WTC11 (cell line): Measurements from ENCODE around the gene VSIG4. TPM values are rescaled to one million over a fixed set of nuclear protein-coding genes. Genes with fewer than 3 reads are reported as not detected.

Experiments used
- ATAC-seq: fragments of 200-7000 bp; cut with Tn5 transposase; 2 replicates; pipeline ENCODE4 v1.10.0; 2021; ENCODE audit warnings: mild to moderate bottlenecking, moderate library complexity
- CTCF ChIA-PET: fragments of 300-600 bp; sonication (Branson Sonifier 250); formaldehyde crosslinking; loops from one replicate; lab custom pipeline; 2021; ENCODE audit warnings: antibody characterized with exemption; lab: Charles Lee
- POLR2A ChIA-PET: fragments of 350-600 bp; sonication (Branson Sonifier 250); formaldehyde crosslinking; loops from one replicate; lab custom pipeline; 2021; ENCODE audit warnings: antibody characterized with exemption; lab: Charles Lee
- DNase-seq: peaks from one replicate; pipeline ENCODE4 v3.0.0; 2021; ENCODE audit warnings: low spot score
- H3K27ac Mint-ChIP-seq: 2 replicates; pipeline ENCODE4 v1.8.0; 2021; ENCODE audit warnings: mixed read lengths
- H3K27me3 Mint-ChIP-seq: 2 replicates; pipeline ENCODE4 v1.8.0; 2021; ENCODE audit warnings: low read depth, mild to moderate bottlenecking, moderate library complexity, mixed read lengths
- H3K36me3 Mint-ChIP-seq: 2 replicates; pipeline ENCODE4 v1.8.0; 2021; ENCODE audit warnings: mixed read lengths
- H3K4me1 Mint-ChIP-seq: 2 replicates; pipeline ENCODE4 v1.8.0; 2022; ENCODE audit warnings: mixed read lengths
- H3K4me3 Mint-ChIP-seq: 2 replicates; pipeline ENCODE4 v1.8.0; 2021; ENCODE audit warnings: mild to moderate bottlenecking, moderate library complexity, mixed read lengths
- H3K9me3 Mint-ChIP-seq: 2 replicates; pipeline ENCODE4 v1.8.0; 2021; ENCODE audit warnings: mixed read lengths
- ARID4B ChIP-seq: sonication (generic); formaldehyde crosslinking; IDR thresholded peaks from 2 replicates; pipeline ENCODE4 v1.8.0; 2023; ENCODE audit warnings: missing genetic modification reagents, mild to moderate bottlenecking, borderline replicate concordance
- CREB1 ChIP-seq: sonication (generic); formaldehyde crosslinking; IDR thresholded peaks from 2 replicates; pipeline ENCODE4 v1.8.0; 2023; ENCODE audit warnings: mild to moderate bottlenecking, missing genetic modification reagents
- EMX1 ChIP-seq: fragments of 250-450 bp; sonication (Bioruptor Pico); IDR thresholded peaks from 2 replicates; pipeline ENCODE4 v1.8.0; 2021; ENCODE audit warnings: mild to moderate bottlenecking
- FOXP4 ChIP-seq: sonication (generic); formaldehyde crosslinking; IDR thresholded peaks from 2 replicates; pipeline ENCODE4 v1.8.0; 2022; ENCODE audit warnings: mild to moderate bottlenecking, missing genetic modification reagents
- GRHL2 ChIP-seq: fragments of 250-450 bp; sonication (Bioruptor Pico); IDR thresholded peaks from 2 replicates; pipeline ENCODE4 v1.8.0; 2022; ENCODE audit warnings: mild to moderate bottlenecking, moderate library complexity; ENCODE audit not compliant: insufficient replicate concordance, severe bottlenecking
- GTF2I ChIP-seq: fragments of 250-450 bp; sonication (Bioruptor Pico); conservative IDR thresholded peaks from 2 replicates; pipeline ENCODE4 v1.4.0; 2021; ENCODE audit warnings: mild to moderate bottlenecking
- HMGA2 ChIP-seq: fragments of 250-450 bp; sonication (Bioruptor Pico); IDR thresholded peaks from 2 replicates; pipeline ENCODE4 v1.4.0; 2021; ENCODE audit warnings: mild to moderate bottlenecking, moderate library complexity
- IRF2 ChIP-seq: sonication (generic); formaldehyde crosslinking; IDR thresholded peaks from 2 replicates; pipeline ENCODE4 v1.8.0; 2022; ENCODE audit warnings: low read depth, missing genetic modification reagents, borderline replicate concordance
- NR1H2 ChIP-seq: sonication (generic); formaldehyde crosslinking; IDR thresholded peaks from 2 replicates; pipeline ENCODE4 v1.9.0; 2021; ENCODE audit warnings: mild to moderate bottlenecking, moderate library complexity, missing genetic modification reagents
- TCF7 ChIP-seq: sonication (generic); formaldehyde crosslinking; IDR thresholded peaks from 2 replicates; pipeline ENCODE4 v1.8.0; 2022; ENCODE audit warnings: mild to moderate bottlenecking, low read depth, missing genetic modification reagents, moderate library complexity
- USF2 ChIP-seq: sonication (generic); formaldehyde crosslinking; IDR thresholded peaks from 2 replicates; pipeline ENCODE4 v1.8.1; 2023; ENCODE audit warnings: mild to moderate bottlenecking, missing genetic modification reagents, moderate library complexity
- ZNF317 ChIP-seq: sonication (generic); formaldehyde crosslinking; IDR thresholded peaks from 2 replicates; pipeline ENCODE4 v1.8.1; 2023; ENCODE audit warnings: low read depth, mild to moderate bottlenecking, moderate library complexity, missing genetic modification reagents, borderline replicate concordance
- ZNF416 ChIP-seq: fragments of 250-450 bp; sonication (Bioruptor Pico); IDR thresholded peaks from 2 replicates; pipeline ENCODE4 v1.9.0; 2021; ENCODE audit warnings: mild to moderate bottlenecking, inconsistent platforms
- total RNA-seq: library from RNA; stranded (reverse); gene quantifications from 3 replicates; pipeline ENCODE4 v1.2.3, GENCODE V29; 2021
- TF ChIP-seq, protein P1 (sequence below): sonication (generic); formaldehyde crosslinking; conservative IDR thresholded peaks from 2 replicates; pipeline ENCODE4 v1.8.1; 2022; ENCODE audit warnings: mild to moderate bottlenecking, missing genetic modification reagents
- TF ChIP-seq, protein P2 (sequence below): sonication (generic); formaldehyde crosslinking; IDR thresholded peaks from 2 replicates; pipeline ENCODE4 v1.8.0; 2022; ENCODE audit warnings: mild to moderate bottlenecking, missing genetic modification reagents
- TF ChIP-seq, protein P3 (sequence below): fragments of 250-450 bp; sonication (Bioruptor Pico); IDR thresholded peaks from 2 replicates; pipeline ENCODE4 v1.8.0; 2021; ENCODE audit warnings: mild to moderate bottlenecking
- TF ChIP-seq, protein P4 (sequence below): sonication (generic); formaldehyde crosslinking; IDR thresholded peaks from 2 replicates; pipeline ENCODE4 v1.8.1; 2022; ENCODE audit warnings: mild to moderate bottlenecking, moderate library complexity, missing genetic modification reagents
- TF ChIP-seq, protein P5 (sequence below): fragments of 250-450 bp; sonication (Bioruptor Pico); IDR thresholded peaks from 2 replicates; pipeline ENCODE4 v1.9.0; 2021; ENCODE audit warnings: moderate library complexity, mild to moderate bottlenecking, inconsistent platforms, borderline replicate concordance

Gene VSIG4
- total RNA-seq, 1 experiment from 2014 or later, result 0.24 TPM

DNA sequence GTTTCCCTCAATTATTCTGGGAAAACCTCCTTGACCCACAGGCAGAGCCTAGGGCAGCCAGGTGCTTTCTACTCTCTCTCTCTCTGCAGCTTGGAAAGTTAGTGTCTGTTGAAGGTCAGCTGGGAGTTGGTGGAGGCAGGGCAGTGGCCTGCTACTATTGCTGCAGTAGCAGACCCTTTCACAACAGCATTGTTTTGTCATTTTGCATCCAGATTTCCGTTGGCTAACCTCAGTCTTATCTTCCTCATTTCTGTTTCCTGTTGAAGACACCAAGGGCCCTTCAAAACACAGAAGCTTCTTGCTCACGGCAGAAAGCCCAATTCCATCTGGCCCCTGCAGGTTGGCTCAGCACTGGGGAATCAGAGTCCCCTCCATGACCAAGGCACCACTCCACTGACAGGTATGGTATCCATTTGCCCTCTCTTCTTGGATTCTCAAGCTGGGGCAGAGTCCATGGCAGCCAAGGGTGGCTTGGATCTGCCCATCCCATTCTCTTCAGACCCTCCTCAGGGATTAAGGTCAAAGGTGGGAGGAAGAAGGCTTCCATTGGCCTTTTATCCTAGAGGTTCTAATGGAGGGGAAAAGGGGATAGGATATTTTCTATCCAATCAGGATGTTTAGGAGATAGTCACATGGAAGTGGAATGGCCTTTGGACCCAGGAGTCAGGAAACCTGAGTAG, 24.6 kb downstream of the VSIG4 start (continued):
- TF ChIP-seq TCF7 (CRISPR knock-in tag), result no peak
- no peak for TF ChIP-seq ARID4B (CRISPR knock-in tag)
- TF ChIP-seq, protein P1, sequence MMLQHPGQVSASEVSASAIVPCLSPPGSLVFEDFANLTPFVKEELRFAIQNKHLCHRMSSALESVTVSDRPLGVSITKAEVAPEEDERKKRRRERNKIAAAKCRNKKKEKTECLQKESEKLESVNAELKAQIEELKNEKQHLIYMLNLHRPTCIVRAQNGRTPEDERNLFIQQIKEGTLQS, result no peak
- no peak for TF ChIP-seq IRF2
- TF ChIP-seq, protein P2, sequence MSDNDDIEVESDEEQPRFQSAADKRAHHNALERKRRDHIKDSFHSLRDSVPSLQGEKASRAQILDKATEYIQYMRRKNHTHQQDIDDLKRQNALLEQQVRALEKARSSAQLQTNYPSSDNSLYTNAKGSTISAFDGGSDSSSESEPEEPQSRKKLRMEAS (CRISPR knock-in tag), result no peak
- no peak for TF ChIP-seq GRHL2 (CRISPR knock-in tag)
- TF ChIP-seq ZNF416, result no peak
- TF ChIP-seq FOXP4 (CRISPR knock-in tag), result no peak
- TF ChIP-seq CREB1, result no peak
- no peak for TF ChIP-seq GTF2I (CRISPR knock-in tag)
- TF ChIP-seq, protein P3, sequence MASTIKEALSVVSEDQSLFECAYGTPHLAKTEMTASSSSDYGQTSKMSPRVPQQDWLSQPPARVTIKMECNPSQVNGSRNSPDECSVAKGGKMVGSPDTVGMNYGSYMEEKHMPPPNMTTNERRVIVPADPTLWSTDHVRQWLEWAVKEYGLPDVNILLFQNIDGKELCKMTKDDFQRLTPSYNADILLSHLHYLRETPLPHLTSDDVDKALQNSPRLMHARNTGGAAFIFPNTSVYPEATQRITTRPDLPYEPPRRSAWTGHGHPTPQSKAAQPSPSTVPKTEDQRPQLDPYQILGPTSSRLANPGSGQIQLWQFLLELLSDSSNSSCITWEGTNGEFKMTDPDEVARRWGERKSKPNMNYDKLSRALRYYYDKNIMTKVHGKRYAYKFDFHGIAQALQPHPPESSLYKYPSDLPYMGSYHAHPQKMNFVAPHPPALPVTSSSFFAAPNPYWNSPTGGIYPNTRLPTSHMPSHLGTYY (CRISPR knock-in tag), result no peak
- no peak for TF ChIP-seq ZNF317 (CRISPR knock-in tag)
- no peak for TF ChIP-seq HMGA2 (CRISPR knock-in tag)

GRCh38 chrX:66014556-66014955, 25.3 kb downstream of the VSIG4 start:
- no peaks in the 10 kb centered on the region for H3K9me3 Mint-ChIP-seq
- POLR2A ChIA-PET, result no interaction called here
- H3K4me3 Mint-ChIP-seq, result no peak overlapping the region
- no peaks in the 10 kb centered on the region for H3K36me3 Mint-ChIP-seq
- no peak overlapping the region for H3K27ac Mint-ChIP-seq
- CTCF ChIA-PET, result no interaction called here
- peaks cover 5% of the 10 kb centered on the region for H3K4me1 Mint-ChIP-seq
- no peaks in the 10 kb centered on the region for H3K27me3 Mint-ChIP-seq
- no peak for TF ChIP-seq NR1H2 (CRISPR knock-in tag)
- TF ChIP-seq, protein P4, sequence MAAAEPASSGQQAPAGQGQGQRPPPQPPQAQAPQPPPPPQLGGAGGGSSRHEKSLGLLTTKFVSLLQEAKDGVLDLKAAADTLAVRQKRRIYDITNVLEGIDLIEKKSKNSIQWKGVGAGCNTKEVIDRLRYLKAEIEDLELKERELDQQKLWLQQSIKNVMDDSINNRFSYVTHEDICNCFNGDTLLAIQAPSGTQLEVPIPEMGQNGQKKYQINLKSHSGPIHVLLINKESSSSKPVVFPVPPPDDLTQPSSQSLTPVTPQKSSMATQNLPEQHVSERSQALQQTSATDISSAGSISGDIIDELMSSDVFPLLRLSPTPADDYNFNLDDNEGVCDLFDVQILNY (CRISPR knock-in tag), result no peak
- no peak for TF ChIP-seq ZNF317 (CRISPR knock-in tag)
- TF ChIP-seq, protein P5, sequence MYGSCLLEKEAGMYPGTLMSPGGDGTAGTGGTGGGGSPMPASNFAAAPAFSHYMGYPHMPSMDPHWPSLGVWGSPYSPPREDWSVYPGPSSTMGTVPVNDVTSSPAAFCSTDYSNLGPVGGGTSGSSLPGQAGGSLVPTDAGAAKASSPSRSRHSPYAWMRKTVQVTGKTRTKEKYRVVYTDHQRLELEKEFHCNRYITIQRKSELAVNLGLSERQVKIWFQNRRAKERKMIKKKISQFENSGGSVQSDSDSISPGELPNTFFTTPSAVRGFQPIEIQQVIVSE, result no peak
- no peak for TF ChIP-seq USF2
- no peak for TF ChIP-seq EMX1 (CRISPR knock-in tag)
- DNase-seq (no peak), ATAC-seq (no peak)
